OCI-LY7 (cell line): ENCODE data around the gene TRMO. TPM values are rescaled to one million over a fixed set of nuclear protein-coding genes. Genes with fewer than 3 reads are reported as not detected.

Experiments
- BruUV-seq: library from RNA; stranded (reverse); fragments of 400-500 nt; replicated peaks from 2 replicates; lab custom pipeline; 2021; lab: Mats Ljungman, UMichigan
- CTCF ChIA-PET: fragments of 300-600 bp; sonication (Branson Sonifier 250); formaldehyde crosslinking; loops from one replicate; lab custom pipeline; 2022; ENCODE audit warnings: antibody characterized with exemption; ENCODE audit not compliant: unreplicated experiment; lab: Charles Lee
- POLR2A ChIA-PET: fragments of 300-600 bp; sonication (Branson Sonifier 250); formaldehyde crosslinking; loops from one replicate; lab custom pipeline; 2022; ENCODE audit warnings: antibody characterized with exemption; lab: Charles Lee
- DNase-seq: peaks from one replicate; pipeline ENCODE4 v3.0.0-alpha.2; 2015; ENCODE audit warnings: low spot score
- H2AFZ ChIP-seq: fragments of 200-600 bp; sonication (generic), shearing (Covaris generic); 2 replicates; pipeline ENCODE4 v1.6.1; 2014; ENCODE audit warnings: mild to moderate bottlenecking, antibody characterized with exemption, low read length, moderate library complexity
- H3K27ac ChIP-seq: fragments of 200-600 bp; sonication (generic); 2 replicates; pipeline ENCODE4 v1.5.1; 2014; ENCODE audit warnings: mixed run types, low read depth, mild to moderate bottlenecking, moderate library complexity, low read length, inconsistent platforms; ENCODE audit not compliant: poor library complexity, severe bottlenecking
- H3K36me3 ChIP-seq: fragments of 200-600 bp; sonication (generic); 2 replicates; pipeline ENCODE4 v1.6.1; 2014; ENCODE audit warnings: mild to moderate bottlenecking, antibody characterized with exemption, low read length, moderate library complexity, mixed read lengths; ENCODE audit not compliant: insufficient read depth
- H3K4me1 ChIP-seq: fragments of 200-600 bp; sonication (generic); 2 replicates; pipeline ENCODE4 v1.5.1; 2014; ENCODE audit warnings: mild to moderate bottlenecking, low read length; ENCODE audit not compliant: insufficient read depth, poor library complexity, severe bottlenecking
- H3K4me2 ChIP-seq: fragments of 200-600 bp; sonication (generic); 2 replicates; pipeline ENCODE4 v1.6.1; 2014; ENCODE audit warnings: mild to moderate bottlenecking, low read length
- H3K4me3 ChIP-seq: fragments of 200-600 bp; sonication (generic); 2 replicates; pipeline ENCODE4 v1.5.1; 2014; ENCODE audit warnings: mild to moderate bottlenecking, low read depth, low read length; ENCODE audit not compliant: poor library complexity, severe bottlenecking
- H3K79me2 ChIP-seq: fragments of 200-600 bp; sonication (generic); 2 replicates; pipeline ENCODE4 v1.6.1; 2016; ENCODE audit warnings: low read depth, mild to moderate bottlenecking, low read length, moderate library complexity, mixed read lengths; ENCODE audit not compliant: insufficient read depth
- H3K9me2 ChIP-seq: fragments of 200-600 bp; sonication (generic); 2 replicates; pipeline ENCODE4 v1.6.1; 2016; ENCODE audit warnings: mild to moderate bottlenecking, low read length, mixed read lengths; ENCODE audit not compliant: insufficient read depth
- H3K9me3 ChIP-seq: fragments of 200-600 bp; sonication (generic); 2 replicates; pipeline ENCODE4 v1.6.1; 2014; ENCODE audit warnings: mild to moderate bottlenecking, mixed run types, low read length, mixed read lengths
- H4K20me1 ChIP-seq: fragments of 200-600 bp; sonication (generic); 2 replicates; pipeline ENCODE4 v1.6.1; 2014; ENCODE audit warnings: mild to moderate bottlenecking, antibody characterized with exemption, low read length, moderate library complexity, mixed read lengths; ENCODE audit not compliant: insufficient read depth
- CTCF ChIP-seq: fragments of 200-600 bp; sonication (generic); conservative IDR thresholded peaks from 2 replicates; pipeline ENCODE4 v1.5.1; 2014; ENCODE audit warnings: mild to moderate bottlenecking, antibody characterized with exemption, low read length, moderate library complexity, mixed read lengths
- EZH2phosphoT487 ChIP-seq: fragments of 200-600 bp; sonication (generic); IDR thresholded peaks from 2 replicates; pipeline ENCODE4 v1.6.1; 2018; ENCODE audit warnings: low read depth, borderline replicate concordance, mild to moderate bottlenecking, mixed run types, antibody characterized with exemption, low read length, moderate library complexity, mixed read lengths
- intact Hi-C: fragments of 100-400 bp; cut with micrococcal nuclease; formaldehyde crosslinking; loops from one replicate; pipeline ENCODE4 v1.10.0; 2022; ENCODE audit not compliant: unreplicated experiment
- total RNA-seq, 2 experiments: library from RNA; depleted of rRNA in 1 of 2; stranded (reverse); fragments of >200 nt in 1 of 2; shearing (Covaris generic) in 1 of 2; gene quantifications; 2 replicates each; pipeline ENCODE4 v1.2.3, GENCODE V29; 2014 to 2022

The TRMO gene
- total RNA-seq, 2 experiments from 2014 or later: 10.9 to 17.6 TPM

GRCh38 chr9:97855899-97856298 lies 66.4 kb downstream of the TRMO start:
- Histone ChIP-seq H3K79me2 (no peaks in the 10 kb centered on the region), H3K27ac (no peak overlapping the region), H3K36me3 (no peaks in the 10 kb centered on the region), H3K4me3 (no peak overlapping the region), H3K9me2 (no peaks in the 10 kb centered on the region), H3K4me2 (no peak overlapping the region), H3K9me3 (no peaks in the 10 kb centered on the region), H3K4me1 (no peaks in the 10 kb centered on the region), H4K20me1 (no peaks in the 10 kb centered on the region), H2AFZ (no peak overlapping the region)
- no peak for TF ChIP-seq CTCF
- no peak for TF ChIP-seq EZH2phosphoT487
- no TSS peak for BruUV-seq
- POLR2A ChIA-PET: no interaction called here
- CTCF ChIA-PET: no interaction called here
- intact Hi-C loops: no loop called here
- DNase-seq: no peak

GRCh38 chr9:97855486-97855875 lies 66.8 kb downstream of the TRMO start:
- Histone ChIP-seq H3K9me3 (no peaks in the 10 kb centered on the region), H3K36me3 (no peaks in the 10 kb centered on the region), H3K4me2 (no peak overlapping the region), H3K79me2 (no peaks in the 10 kb centered on the region), H3K9me2 (no peaks in the 10 kb centered on the region), H3K4me3 (no peak overlapping the region), H4K20me1 (no peaks in the 10 kb centered on the region), H3K27ac (no peak overlapping the region), H3K4me1 (no peaks in the 10 kb centered on the region), H2AFZ (no peak overlapping the region)
- ChIA-PET POLR2A (no interaction called here), CTCF (no interaction called here)
- TF ChIP-seq CTCF (no peak), EZH2phosphoT487 (no peak)
- no TSS peak for BruUV-seq
- intact Hi-C loops: no loop called here
- DNase-seq: no peak

GRCh38 chr9:97854696-97855485 lies 67.4 kb downstream of the TRMO start:
- Histone ChIP-seq H3K9me3 (no peaks in the 10 kb centered on the region), H3K36me3 (no peaks in the 10 kb centered on the region), H4K20me1 (no peaks in the 10 kb centered on the region), H3K27ac (no peak overlapping the region), H3K79me2 (no peaks in the 10 kb centered on the region), H3K4me3 (no peak overlapping the region), H3K4me2 (no peak overlapping the region), H3K9me2 (no peaks in the 10 kb centered on the region), H3K4me1 (no peaks in the 10 kb centered on the region), H2AFZ (no peak overlapping the region)
- no peak for DNase-seq
- intact Hi-C loops: no loop called here
- TF ChIP-seq EZH2phosphoT487: no peak
- TF ChIP-seq CTCF: no peak
- ChIA-PET POLR2A (no interaction called here), CTCF (no interaction called here)
- no TSS peak for BruUV-seq
